Liver (tissue), 9 donors: ENCODE measurements around the gene APBA1. TPM values are rescaled to one million over a fixed set of nuclear protein-coding genes. Genes with fewer than 3 reads are reported as not detected.

ENCODE experiments used
- DNase-seq: peaks from one replicate; pipeline ENCODE4 v3.0.0-alpha.2; 2017; ENCODE audit warnings: low spot score
- H3K27ac ChIP-seq, 2 donors: one replicate each; pipeline ENCODE4 v1.7.0; 2013; ENCODE audit warnings: inconsistent platforms in 2 of 2, low read length in 2 of 2, control low read depth in 1 of 2, low read depth in 1 of 2, mild to moderate bottlenecking in 1 of 2
- H3K27me3 ChIP-seq, 4 donors: one replicate each; pipeline versions ENCODE4 v1.6.1 to v1.7.0; 2013; ENCODE audit warnings: low read length in 3 of 4, inconsistent platforms in 1 of 4, mild to moderate bottlenecking in 1 of 4, moderate library complexity in 1 of 4; ENCODE audit not compliant: control insufficient read depth in 4 of 4, insufficient read depth in 4 of 4
- H3K36me3 ChIP-seq, 4 donors: one replicate each; pipeline versions ENCODE4 v1.6.1 to v1.7.0; 2013; ENCODE audit warnings: low read length in 3 of 4, mild to moderate bottlenecking in 3 of 4, low read depth in 1 of 4, moderate library complexity in 1 of 4; ENCODE audit not compliant: control insufficient read depth in 4 of 4, insufficient read depth in 3 of 4
- H3K4me1 ChIP-seq, 4 donors: one replicate each; pipeline versions ENCODE4 v1.6.1 to v1.7.0; 2013; ENCODE audit warnings: low read length in 3 of 4, mild to moderate bottlenecking in 3 of 4, moderate library complexity in 1 of 4; ENCODE audit not compliant: control insufficient read depth in 4 of 4, insufficient read depth in 4 of 4
- H3K4me3 ChIP-seq, 3 donors: one replicate each; pipeline versions ENCODE4 v1.6.1 to v1.7.0; 2013; ENCODE audit warnings: low read length in 3 of 3, control low read depth in 1 of 3, low read depth in 1 of 3, mild to moderate bottlenecking in 1 of 3
- H3K9ac ChIP-seq, 2 donors: one replicate each; pipeline ENCODE4 v1.7.0; 2013; ENCODE audit warnings: low read length in 2 of 2, mild to moderate bottlenecking in 2 of 2, moderate library complexity in 2 of 2, control low read depth in 1 of 2, low read depth in 1 of 2
- H3K9me3 ChIP-seq, 4 donors: one replicate each; pipeline versions ENCODE4 v1.6.1 to v1.7.0; 2013; ENCODE audit warnings: low read length in 3 of 4; ENCODE audit not compliant: control insufficient read depth in 4 of 4
- ATF3 ChIP-seq: IDR thresholded peaks from 2 replicates; pipeline ENCODE4 v1.6.1; 2016; ENCODE audit warnings: antibody characterized with exemption
- CTCF ChIP-seq: fragments of 150-350 bp; IDR thresholded peaks from 2 replicates; pipeline ENCODE4 v1.5.1; 2017; ENCODE audit warnings: improper control_type of control experiment, low read depth, low read length; ENCODE audit not compliant: missing input control
- EGR1 ChIP-seq, 2 donors: IDR thresholded peaks; 2 replicates each; pipeline ENCODE4 v1.6.1; 2016 to 2018; ENCODE audit warnings: antibody characterized with exemption in 2 of 2, low read depth in 2 of 2
- FOXA1 ChIP-seq: IDR thresholded peaks from 2 replicates; pipeline ENCODE4 v1.6.1; 2016; ENCODE audit warnings: antibody characterized with exemption
- FOXA2 ChIP-seq: IDR thresholded peaks from 2 replicates; pipeline ENCODE4 v1.6.1; 2016; ENCODE audit warnings: antibody characterized with exemption
- GABPA ChIP-seq, 2 donors: IDR thresholded peaks in 1 of 2; conservative IDR thresholded peaks in 1 of 2; 2 replicates each; pipeline ENCODE4 v1.6.1; 2016; ENCODE audit warnings: antibody characterized with exemption in 2 of 2, mild to moderate bottlenecking in 1 of 2, moderate library complexity in 1 of 2
- HNF4A ChIP-seq, 2 donors: conservative IDR thresholded peaks; 2 replicates each; pipeline ENCODE4 v1.6.1; 2016; ENCODE audit warnings: antibody characterized with exemption in 2 of 2, mild to moderate bottlenecking in 2 of 2
- HNF4G ChIP-seq: IDR thresholded peaks from 2 replicates; pipeline ENCODE4 v1.6.1; 2016; ENCODE audit warnings: antibody characterized with exemption
- MAX ChIP-seq: IDR thresholded peaks from 2 replicates; pipeline ENCODE4 v1.6.1; 2016; ENCODE audit warnings: antibody characterized with exemption
- NR2F2 ChIP-seq: IDR thresholded peaks from 2 replicates; pipeline ENCODE4 v1.6.1; 2016; ENCODE audit warnings: antibody characterized with exemption
- RAD21 ChIP-seq, 2 donors: IDR thresholded peaks; 2 replicates each; pipeline ENCODE4 v1.6.1; 2016; ENCODE audit warnings: antibody characterized with exemption in 2 of 2, mild to moderate bottlenecking in 2 of 2
- REST ChIP-seq: IDR thresholded peaks from 2 replicates; pipeline ENCODE4 v1.6.1; 2016; ENCODE audit warnings: antibody characterized with exemption, mild to moderate bottlenecking
- RXRA ChIP-seq, 2 donors: IDR thresholded peaks; 2 replicates each; pipeline ENCODE4 v1.6.1; 2017 to 2018; ENCODE audit warnings: antibody characterized with exemption in 2 of 2, mild to moderate bottlenecking in 1 of 2
- TAF1 ChIP-seq: conservative IDR thresholded peaks from 2 replicates; pipeline ENCODE4 v1.6.1; 2016; ENCODE audit warnings: antibody characterized with exemption, mild to moderate bottlenecking
- YY1 ChIP-seq: IDR thresholded peaks from 2 replicates; pipeline ENCODE4 v1.6.1; 2016; ENCODE audit warnings: antibody characterized with exemption, mild to moderate bottlenecking
- ZBTB33 ChIP-seq: IDR thresholded peaks from 2 replicates; pipeline ENCODE4 v1.6.1; 2016; ENCODE audit warnings: antibody characterized with exemption
- WGBS: extraction: QIAGEN DNeasy Blood & Tissue Kit; methylation state at CpG from one replicate; pipeline ENCODE4 v1.1.7; 2013; 5-methylcytosine and 5-hydroxymethylcytosine counted together
- polyA plus RNA-seq, 2 donors: library from polyadenylated mRNA; stranded (reverse) in 1 of 2; unstranded in 1 of 2; fragments of 200-250 nt in 1 of 2; fragments of >200 nt in 1 of 2; fragmentation: Nextera tagmentation in 1 of 2; extraction: Ambion mirVana in 1 of 2; gene quantifications; one replicate each; pipeline versions ENCODE4 v1.2.1 to v1.2.3, GENCODE V29; 2013 to 2015
- total RNA-seq, 2 donors: library from RNA; depleted of rRNA; stranded (reverse); fragments of >200 nt; gene quantifications; one replicate each; pipeline ENCODE4 v1.2.3, GENCODE V29; 2014
- donor health status: healthy.
- donor health status: healthy.
- donor health status: healthy.
- donor health status: healthy.
- donor health status: healthy.

APBA1 gene
- total and polyA plus RNA-seq, 4 donors = 2.8 to 19.0 (median 6.1) TPM

GRCh38 chr9:69689991-69690538 is 17.9 kb upstream of the APBA1 start:
- Histone ChIP-seq H3K4me1 (no peaks in the 10 kb centered on the region), H3K9ac (no peak overlapping the region), H3K36me3 (no peaks in the 10 kb centered on the region), H3K27ac (no peak overlapping the region), H3K9me3 (no peaks in the 10 kb centered on the region), H3K27me3 (no peaks in the 10 kb centered on the region), H3K4me3 (no peak overlapping the region)
- no peak for DNase-seq
- TF ChIP-seq YY1 = no peak
- no peak for TF ChIP-seq ZBTB33
- no peak for TF ChIP-seq NR2F2
- no peak for TF ChIP-seq MAX
- no peak for TF ChIP-seq ATF3
- no peak for TF ChIP-seq EGR1 (IDR thresholded peaks at IDR 0.05; ENCODE audit: low read depth in 2 of 2)
- no peak for TF ChIP-seq TAF1
- WGBS = 57% methylated on average over 2 of the region's 2 CpGs

DNA sequence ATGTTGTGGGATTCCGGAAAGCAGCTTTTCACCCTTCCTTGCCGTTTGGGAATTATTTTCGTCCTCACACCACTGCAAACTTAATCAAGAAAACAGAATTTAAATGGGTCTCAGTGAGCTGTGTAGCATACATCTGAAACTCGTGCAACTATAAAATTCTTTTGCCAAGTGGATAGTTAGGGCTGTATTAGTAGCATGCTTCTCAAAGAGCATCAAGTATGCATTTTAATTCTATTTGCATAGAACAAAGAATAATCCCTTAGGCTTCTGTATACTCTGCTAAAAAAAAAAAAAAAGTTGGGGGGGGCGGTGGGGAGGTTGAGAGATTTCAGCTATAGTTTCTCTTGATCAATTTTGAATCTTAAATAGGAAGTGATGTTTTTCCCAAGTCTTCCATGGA is 11.8 kb upstream of the APBA1 start:
- 78% methylated on average over 5 of the region's 5 CpGs for WGBS
- H3K4me1 ChIP-seq = no peaks in the 10 kb centered on the region
- TF ChIP-seq YY1 (no peak), REST (no peak), EGR1 (IDR thresholded peaks at IDR 0.05; ENCODE audit: low read depth in 2 of 2) (no peak), ZBTB33 (no peak), GABPA (IDR thresholded peaks at IDR 0.05 in 1 of 2, conservative IDR thresholded peaks at IDR 0.05 in 1 of 2) (no peak), RAD21 (IDR thresholded peaks at IDR 0.05) (no peak), CTCF (no peak), RXRA (IDR thresholded peaks at IDR 0.05) (no peak), HNF4A (conservative IDR thresholded peaks at IDR 0.05) (no peak), TAF1 (no peak), MAX (no peak), FOXA2 (no peak), HNF4G (no peak), FOXA1 (no peak)
- H3K27me3 ChIP-seq = no peaks in the 10 kb centered on the region
- no peaks in the 10 kb centered on the region for H3K36me3 ChIP-seq
- no peak overlapping the region for H3K4me3 ChIP-seq
- H3K27ac ChIP-seq = no peak overlapping the region
- no peak for DNase-seq
- no peaks in the 10 kb centered on the region for H3K9me3 ChIP-seq
- H3K9ac ChIP-seq = no peak overlapping the region
